ENCODE data around the gene SMYD3.

The SMYD3 gene

GRCh38 chr1:245876586-245876985, 630.5 kb downstream of the SMYD3 start:
- DNase-seq (ENCODE audit: low read depth, low spot score), result no peak
- Histone ChIP-seq H3K9ac (ENCODE audit: insufficient read length, low read depth) (no peak overlapping the region), H3K4me1 (ENCODE audit: insufficient read depth, insufficient read length) (no peaks in the 10 kb centered on the region), H3K36me3 (ENCODE audit: insufficient read depth, insufficient read length, low read length) (no peaks in the 10 kb centered on the region), H3K9me3 (ENCODE audit: insufficient read depth, low read length) (no peaks in the 10 kb centered on the region), H3K27me3 (ENCODE audit: insufficient read depth, insufficient read length) (no peaks in the 10 kb centered on the region), H3K4me3 (ENCODE audit: insufficient read length, low read depth) (no peak overlapping the region)
- TF ChIP-seq ZNF274 (IDR thresholded peaks at IDR 0.05; ENCODE audit: low read depth, low read length), result no peak

GRCh38 chr1:245875581-245876261, 631.4 kb downstream of the SMYD3 start:
- TF ChIP-seq ZNF274 (IDR thresholded peaks at IDR 0.05; ENCODE audit: low read depth, low read length), result no peak
- TF ChIP-seq YY1 (IDR thresholded peaks at IDR 0.05; ENCODE audit: insufficient read depth, insufficient read length), result no peak
- H3K9ac ChIP-seq (ENCODE audit: insufficient read length, low read depth), result no peak overlapping the region
- no peaks in the 10 kb centered on the region for H3K9me3 ChIP-seq (ENCODE audit: insufficient read depth, low read length)
- no peak overlapping the region for H3K4me3 ChIP-seq (ENCODE audit: insufficient read length, low read depth)
- DNase-seq (ENCODE audit: low read depth, low spot score), result no peak
- no peaks in the 10 kb centered on the region for H3K4me1 ChIP-seq (ENCODE audit: insufficient read depth, insufficient read length)
- no peaks in the 10 kb centered on the region for H3K36me3 ChIP-seq (ENCODE audit: insufficient read depth, insufficient read length, low read length)
- H3K27me3 ChIP-seq (ENCODE audit: insufficient read depth, insufficient read length), result no peaks in the 10 kb centered on the region

- Histone ChIP-seq H3K36me3 (ENCODE audit: insufficient read depth, insufficient read length, low read length) (no peaks in the 10 kb centered on the region), H3K4me3 (ENCODE audit: insufficient read length, low read depth) (no peak overlapping the region), H3K27me3 (ENCODE audit: insufficient read depth, insufficient read length) (no peaks in the 10 kb centered on the region), H3K4me1 (ENCODE audit: insufficient read depth, insufficient read length) (no peaks in the 10 kb centered on the region), H3K9me3 (ENCODE audit: insufficient read depth, low read length) (no peaks in the 10 kb centered on the region), H3K9ac (ENCODE audit: insufficient read length, low read depth) (no peak overlapping the region)
- no peak for DNase-seq (ENCODE audit: low read depth, low spot score)
- no peak for TF ChIP-seq ZNF274 (IDR thresholded peaks at IDR 0.05; ENCODE audit: low read depth, low read length)
- no peak for TF ChIP-seq YY1 (IDR thresholded peaks at IDR 0.05; ENCODE audit: insufficient read depth, insufficient read length)
- no peak for TF ChIP-seq SUZ12 (IDR thresholded peaks at IDR 0.05; ENCODE audit: extremely low read depth, insufficient read depth, insufficient read length)
These were observed 632.0 kb downstream of the SMYD3 start for GRCh38 chr1:245874942-245875580.

GRCh38 chr1:245873883-245874671, 633.0 kb downstream of the SMYD3 start:
- Histone ChIP-seq H3K4me1 (ENCODE audit: insufficient read depth, insufficient read length) (no peaks in the 10 kb centered on the region), H3K4me3 (ENCODE audit: insufficient read length, low read depth) (no peak overlapping the region), H3K27me3 (ENCODE audit: insufficient read depth, insufficient read length) (no peaks in the 10 kb centered on the region), H3K36me3 (ENCODE audit: insufficient read depth, insufficient read length, low read length) (no peaks in the 10 kb centered on the region), H3K9me3 (ENCODE audit: insufficient read depth, low read length) (no peaks in the 10 kb centered on the region), H3K9ac (ENCODE audit: insufficient read length, low read depth) (no peak overlapping the region)
- DNase-seq (ENCODE audit: low read depth, low spot score), result no peak
- TF ChIP-seq YY1 (IDR thresholded peaks at IDR 0.05; ENCODE audit: insufficient read depth, insufficient read length), result no peak
- TF ChIP-seq ZNF274 (IDR thresholded peaks at IDR 0.05; ENCODE audit: low read depth, low read length), result no peak
- TF ChIP-seq SUZ12 (IDR thresholded peaks at IDR 0.05; ENCODE audit: extremely low read depth, insufficient read depth, insufficient read length), result no peak

GRCh38 chr1:245873068-245873467, 634.0 kb downstream of the SMYD3 start:
- no peaks in the 10 kb centered on the region for H3K27me3 ChIP-seq (ENCODE audit: insufficient read depth, insufficient read length)
- H3K4me1 ChIP-seq (ENCODE audit: insufficient read depth, insufficient read length), result no peaks in the 10 kb centered on the region
- no peaks in the 10 kb centered on the region for H3K9me3 ChIP-seq (ENCODE audit: insufficient read depth, low read length)
- H3K4me3 ChIP-seq (ENCODE audit: insufficient read length, low read depth), result no peak overlapping the region
- TF ChIP-seq YY1 (IDR thresholded peaks at IDR 0.05; ENCODE audit: insufficient read depth, insufficient read length) (no peak), SUZ12 (IDR thresholded peaks at IDR 0.05; ENCODE audit: extremely low read depth, insufficient read depth, insufficient read length) (no peak), ZNF274 (IDR thresholded peaks at IDR 0.05; ENCODE audit: low read depth, low read length) (no peak)
- no peak for DNase-seq (ENCODE audit: low read depth, low spot score)
- H3K9ac ChIP-seq (ENCODE audit: insufficient read length, low read depth), result no peak overlapping the region
- H3K36me3 ChIP-seq (ENCODE audit: insufficient read depth, insufficient read length, low read length), result no peaks in the 10 kb centered on the region

GRCh38 chr1:245872475-245872874, 634.6 kb downstream of the SMYD3 start:
- Histone ChIP-seq H3K9ac (ENCODE audit: insufficient read length, low read depth) (no peak overlapping the region), H3K9me3 (ENCODE audit: insufficient read depth, low read length) (no peaks in the 10 kb centered on the region), H3K4me3 (ENCODE audit: insufficient read length, low read depth) (no peak overlapping the region), H3K4me1 (ENCODE audit: insufficient read depth, insufficient read length) (no peaks in the 10 kb centered on the region), H3K27me3 (ENCODE audit: insufficient read depth, insufficient read length) (no peaks in the 10 kb centered on the region), H3K36me3 (ENCODE audit: insufficient read depth, insufficient read length, low read length) (no peaks in the 10 kb centered on the region)
- no peak for TF ChIP-seq ZNF274 (IDR thresholded peaks at IDR 0.05; ENCODE audit: low read depth, low read length)
- no peak for TF ChIP-seq YY1 (IDR thresholded peaks at IDR 0.05; ENCODE audit: insufficient read depth, insufficient read length)
- TF ChIP-seq SUZ12 (IDR thresholded peaks at IDR 0.05; ENCODE audit: extremely low read depth, insufficient read depth, insufficient read length), result no peak
- no peak for DNase-seq (ENCODE audit: low read depth, low spot score)

GRCh38 chr1:245871915-245872314, 635.2 kb downstream of the SMYD3 start:
- DNase-seq (ENCODE audit: low read depth, low spot score), result no peak
- Histone ChIP-seq H3K36me3 (ENCODE audit: insufficient read depth, insufficient read length, low read length) (no peaks in the 10 kb centered on the region), H3K4me1 (ENCODE audit: insufficient read depth, insufficient read length) (no peaks in the 10 kb centered on the region)

More at GRCh38 chr1:245871915-245872314, 635.2 kb downstream of the SMYD3 start:
- no peaks in the 10 kb centered on the region for H3K9me3 ChIP-seq (ENCODE audit: insufficient read depth, low read length)
- no peak for TF ChIP-seq YY1 (IDR thresholded peaks at IDR 0.05; ENCODE audit: insufficient read depth, insufficient read length)
- TF ChIP-seq SUZ12 (IDR thresholded peaks at IDR 0.05; ENCODE audit: extremely low read depth, insufficient read depth, insufficient read length), result no peak
- no peak for TF ChIP-seq ZNF274 (IDR thresholded peaks at IDR 0.05; ENCODE audit: low read depth, low read length)
- H3K27me3 ChIP-seq (ENCODE audit: insufficient read depth, insufficient read length), result no peaks in the 10 kb centered on the region
- no peak overlapping the region for H3K9ac ChIP-seq (ENCODE audit: insufficient read length, low read depth)
- H3K4me3 ChIP-seq (ENCODE audit: insufficient read length, low read depth), result no peak overlapping the region
